Activated T-cell treated with anti-CD3 and anti-CD28 coated beads, Interleukin-2, amount 50 U/mL, for 72 hours (primary cell): ENCODE data around the gene NMRAL1. TPM values are rescaled to one million over a fixed set of nuclear protein-coding genes. Genes with fewer than 3 reads are reported as not detected.

Experiments used
- ATAC-seq, 2 donors: fragments of 150-1000 bp; cut with Tn5 transposase; replicated peaks in 1 of 2; 2 replicates each; pipeline ENCODE4 v1.10.0; 2021; ENCODE audit warnings: moderate library complexity in 2 of 2, mild to moderate bottlenecking in 1 of 2
- DNase-seq, 2 donors: peaks; one replicate each; pipeline ENCODE4 v3.0.0; 2021 to 2022; ENCODE audit warnings: mixed read lengths in 1 of 2
- H3K27ac Mint-ChIP-seq: one replicate; pipeline ENCODE4 v1.8.0; 2022; ENCODE audit warnings: mild to moderate bottlenecking, moderate library complexity, mixed read lengths
- H3K27me3 Mint-ChIP-seq: one replicate; pipeline ENCODE4 v1.8.0; 2022; ENCODE audit warnings: low read depth, mixed read lengths
- H3K36me3 Mint-ChIP-seq, 2 donors: one replicate each; pipeline ENCODE4 v1.8.0; 2022; ENCODE audit warnings: mixed read lengths in 2 of 2, mild to moderate bottlenecking in 1 of 2; ENCODE audit not compliant: insufficient read depth in 2 of 2
- H3K4me1 Mint-ChIP-seq: one replicate; pipeline ENCODE4 v1.8.0; 2022; ENCODE audit warnings: low read depth, mixed read lengths
- H3K4me3 Mint-ChIP-seq, 2 donors: one replicate each; pipeline ENCODE4 v1.8.0; 2022; ENCODE audit warnings: mild to moderate bottlenecking in 2 of 2, mixed read lengths in 2 of 2, moderate library complexity in 2 of 2
- H3K9me3 Mint-ChIP-seq, 2 donors: one replicate each; pipeline ENCODE4 v1.8.0; 2022; ENCODE audit warnings: mixed read lengths in 2 of 2
- total RNA-seq, 2 donors: library from RNA; stranded (reverse); gene quantifications; one replicate each; pipeline ENCODE4 v1.2.3, GENCODE V29; 2022

NMRAL1 gene
- total RNA-seq, 2 donors from 2014 or later = 32.5 to 33.0 TPM

- H3K4me1 Mint-ChIP-seq = no peaks in the 10 kb centered on the region
- ATAC-seq (no peak), DNase-seq (no peak)
- no peak overlapping the region for H3K27ac Mint-ChIP-seq
- H3K9me3 Mint-ChIP-seq = no peaks in the 10 kb centered on the region
- peaks cover 2 to 16% of the 10 kb centered on the region in 2 donors for H3K36me3 Mint-ChIP-seq
- no peak overlapping the region for H3K4me3 Mint-ChIP-seq
- H3K27me3 Mint-ChIP-seq = no peaks in the 10 kb centered on the region
Measured at GRCh38 chr16:4450430-4450829, 24.0 kb downstream of the NMRAL1 start.

- Mint-ChIP-seq H3K9me3 (no peaks in the 10 kb centered on the region), H3K36me3 (peaks cover 12 to 21% of the 10 kb centered on the region in 2 donors), H3K27me3 (no peaks in the 10 kb centered on the region), H3K4me1 (no peaks in the 10 kb centered on the region), H3K4me3 (no peak overlapping the region), H3K27ac (no peak overlapping the region)
- no peak for DNase-seq
- ATAC-seq = no peak
Measured at GRCh38 chr16:4443986-4444385, 30.4 kb downstream of the NMRAL1 start.

- no peak overlapping the region for H3K27ac Mint-ChIP-seq
- no peaks in the 10 kb centered on the region for H3K9me3 Mint-ChIP-seq
- no peak overlapping the region for H3K4me3 Mint-ChIP-seq
- H3K27me3 Mint-ChIP-seq = no peaks in the 10 kb centered on the region
- peaks cover 12 to 22% of the 10 kb centered on the region in 2 donors for H3K36me3 Mint-ChIP-seq
- DNase-seq = no peak
- no peak for ATAC-seq
- H3K4me1 Mint-ChIP-seq = no peaks in the 10 kb centered on the region
Measured at GRCh38 chr16:4443271-4443670, 31.2 kb downstream of the NMRAL1 start.

- DNase-seq (no peak), ATAC-seq (no peak)
- Mint-ChIP-seq H3K4me3 (no peak overlapping the region), H3K9me3 (no peaks in the 10 kb centered on the region), H3K4me1 (no peaks in the 10 kb centered on the region), H3K27me3 (no peaks in the 10 kb centered on the region), H3K36me3 (peaks cover 13 to 22% of the 10 kb centered on the region in 2 donors), H3K27ac (no peak overlapping the region)
Measured at GRCh38 chr16:4442371-4442770, 32.1 kb downstream of the NMRAL1 start.

- no peak for DNase-seq
- Mint-ChIP-seq H3K27ac (peak overlapping the region; percentile 20), H3K4me1 (peaks cover 13% of the 10 kb centered on the region), H3K36me3 (peaks cover 17 to 29% of the 10 kb centered on the region in 2 donors), H3K27me3 (no peaks in the 10 kb centered on the region), H3K4me3 (no peak overlapping the region), H3K9me3 (no peaks in the 10 kb centered on the region)
- no peak for ATAC-seq
Measured at GRCh38 chr16:4437366-4437765, 37.1 kb downstream of the NMRAL1 start.

GRCh38 chr16:4435337-4436067 is 38.9 kb downstream of the NMRAL1 start:
- Mint-ChIP-seq H3K36me3 (peaks cover 16 to 34% of the 10 kb centered on the region in 2 donors), H3K9me3 (no peaks in the 10 kb centered on the region), H3K27ac (peak overlapping the region; percentile 57), H3K4me3 (no peak overlapping the region), H3K27me3 (no peaks in the 10 kb centered on the region), H3K4me1 (peaks cover 18% of the 10 kb centered on the region)
- ATAC-seq (no peak), DNase-seq (no peak)

GRCh38 chr16:4433914-4434787 is 40.3 kb downstream of the NMRAL1 start:
- no peaks in the 10 kb centered on the region for H3K9me3 Mint-ChIP-seq
- H3K27ac Mint-ChIP-seq = peak overlapping the region; percentile 23
- no peak overlapping the region for H3K4me3 Mint-ChIP-seq
- DNase-seq (no peak), ATAC-seq (no peak)
- peaks cover 22% of the 10 kb centered on the region for H3K4me1 Mint-ChIP-seq
- no peaks in the 10 kb centered on the region for H3K27me3 Mint-ChIP-seq
- H3K36me3 Mint-ChIP-seq = peaks cover 14 to 38% of the 10 kb centered on the region in 2 donors

- Mint-ChIP-seq H3K27ac (peak overlapping the region; percentile 38), H3K9me3 (no peaks in the 10 kb centered on the region), H3K4me1 (peaks cover 27% of the 10 kb centered on the region), H3K4me3 (no peak overlapping the region), H3K36me3 (peaks cover 16 to 42% of the 10 kb centered on the region in 2 donors), H3K27me3 (no peaks in the 10 kb centered on the region)
- no peak for DNase-seq
- no peak for ATAC-seq
Measured at GRCh38 chr16:4433228-4433627, 41.2 kb downstream of the NMRAL1 start.

GRCh38 chr16:4431023-4431422 is 43.4 kb downstream of the NMRAL1 start:
- Mint-ChIP-seq H3K4me1 (peaks cover 45% of the 10 kb centered on the region), H3K9me3 (no peaks in the 10 kb centered on the region), H3K27me3 (no peaks in the 10 kb centered on the region), H3K36me3 (peaks cover 17 to 42% of the 10 kb centered on the region in 2 donors), H3K4me3 (no peak overlapping the region), H3K27ac (peak overlapping the region; percentile 64)
- DNase-seq (no peak), ATAC-seq (no peak)

- Mint-ChIP-seq H3K36me3 (peaks cover 14 to 30% of the 10 kb centered on the region in 2 donors), H3K4me3 (peak overlapping the region; percentile 42 to 49), H3K27ac (peak overlapping the region; percentile 68), H3K4me1 (peaks cover 48% of the 10 kb centered on the region), H3K27me3 (no peaks in the 10 kb centered on the region), H3K9me3 (no peaks in the 10 kb centered on the region)
- DNase-seq (no peak), ATAC-seq (no peak)
Measured at GRCh38 chr16:4428500-4428899, 45.9 kb downstream of the NMRAL1 start.

- DNase-seq = no peak
- Mint-ChIP-seq H3K4me1 (peaks cover 44% of the 10 kb centered on the region), H3K27ac (peak overlapping the region; percentile 100), H3K4me3 (peak overlapping the region; percentile 93 to 98), H3K36me3 (peaks cover 13 to 25% of the 10 kb centered on the region in 2 donors), H3K9me3 (no peaks in the 10 kb centered on the region), H3K27me3 (no peaks in the 10 kb centered on the region)
- no peak for ATAC-seq
Measured at GRCh38 chr16:4426722-4427372, 47.6 kb downstream of the NMRAL1 start.

- Mint-ChIP-seq H3K4me1 (peaks cover 41% of the 10 kb centered on the region), H3K9me3 (no peaks in the 10 kb centered on the region), H3K36me3 (peaks cover 11 to 21% of the 10 kb centered on the region in 2 donors), H3K4me3 (peak overlapping the region; percentile 93 to 98), H3K27me3 (no peaks in the 10 kb centered on the region), H3K27ac (peak overlapping the region; percentile 100)
- peak; percentile 37 to 41 for ATAC-seq
- DNase-seq = no peak
Measured at GRCh38 chr16:4426021-4426684, 48.3 kb downstream of the NMRAL1 start.
